Esophagus squamous epithelium (tissue), 5 donors: ENCODE results near the gene RIMBP2. TPM values are rescaled to one million over a fixed set of nuclear protein-coding genes. Genes with fewer than 3 reads are reported as not detected.

Experiments
- DNase-seq: peaks from one replicate; lab custom pipeline; 2025; lab: John Stamatoyannopoulos, UW
- H3K27ac ChIP-seq, 4 donors: fragments of 200-600 bp; sonication (generic); one replicate each; pipeline ENCODE4 v1.5.1; 2016 to 2019; ENCODE audit warnings: mild to moderate bottlenecking in 1 of 4
- H3K27me3 ChIP-seq, 4 donors: fragments of 200-600 bp; sonication (generic); 1 replicate in 3 of 4; 2 replicates in 1 of 4; pipeline versions ENCODE4 v1.5.1 to v1.6.0; 2017 to 2021; ENCODE audit warnings: antibody characterized with exemption in 1 of 4
- H3K36me3 ChIP-seq, 3 donors: fragments of 200-600 bp; sonication (generic); one replicate each; pipeline ENCODE4 v1.5.1; 2016 to 2019
- H3K4me1 ChIP-seq, 3 donors: fragments of 200-600 bp; sonication (generic); one replicate each; pipeline ENCODE4 v1.5.1; 2017 to 2019
- H3K4me3 ChIP-seq, 4 donors: fragments of 200-600 bp; sonication (generic); 1 replicate in 3 of 4; 2 replicates in 1 of 4; pipeline ENCODE4 v1.5.1; 2016 to 2019; ENCODE audit warnings: mild to moderate bottlenecking in 2 of 4, moderate library complexity in 1 of 4
- H3K9me3 ChIP-seq, 3 donors: fragments of 200-600 bp; sonication (generic); one replicate each; pipeline ENCODE4 v1.5.1; 2016 to 2019
- POLR2A ChIP-seq, 4 donors: fragments of 450-650 bp; IDR thresholded peaks; one replicate each; pipeline ENCODE4 v1.6.1; 2017; ENCODE audit warnings: antibody characterized with exemption in 4 of 4, mild to moderate bottlenecking in 4 of 4, moderate library complexity in 3 of 4
- WGBS, 2 donors: methylation state at CpG; one replicate each; pipeline ENCODE4 v1.1.5; 2018; 5-methylcytosine and 5-hydroxymethylcytosine counted together
- intact Hi-C: fragments of 100-400 bp; cut with DNase I; formaldehyde crosslinking; loops from one replicate; pipeline ENCODE4 v1.15.0; 2022
- total RNA-seq, 4 donors: library from RNA; depleted of rRNA; stranded (reverse); fragments of >200 nt; gene quantifications; one replicate each; pipeline ENCODE4 v1.1.0, GENCODE V29; 2016
- TF ChIP-seq, protein P1 (sequence below), 6 experiments: fragments of 450-650 bp in 4 of 6; fragments of 200-600 bp in 2 of 6; sonication (generic) in 2 of 6; IDR thresholded peaks; one replicate each; pipeline ENCODE4 v1.5.1; 2016 to 2019; ENCODE audit warnings: antibody characterized with exemption in 6 of 6, mild to moderate bottlenecking in 4 of 6, moderate library complexity in 4 of 6
- donor health status: DM: yes; HTN: yes; CAD: no.

Gene RIMBP2
- total RNA-seq, 4 donors from 2014 or later: 0.08 to 0.76 (median 0.46) TPM

DNA sequence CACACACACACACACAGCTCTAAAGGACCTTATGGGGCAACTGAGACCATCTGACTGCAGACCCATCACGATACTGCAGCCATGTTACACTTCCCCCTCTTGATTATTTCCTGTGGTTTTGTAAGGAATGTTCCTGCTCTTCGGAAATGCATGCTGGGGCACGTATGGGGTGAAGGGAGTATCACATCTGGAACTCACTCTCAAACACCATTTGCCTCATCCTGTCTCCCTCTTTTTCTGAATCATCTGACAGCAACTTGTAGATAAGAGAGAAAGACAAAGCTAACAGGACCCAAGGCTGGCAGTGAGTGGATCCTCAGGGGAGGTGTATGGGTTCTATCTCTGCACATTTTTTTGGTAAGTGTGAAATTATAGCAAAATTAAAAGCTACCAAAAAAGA lies 50.3 kb downstream of the RIMBP2 start:
- DNase-seq: no peak
- Histone ChIP-seq H3K4me3 (no peak overlapping the region), H3K4me1 (peaks cover 0 to 6% (median 5%) of the 10 kb centered on the region in 3 donors), H3K27me3 (peaks cover 0 to 6% (median 0%) of the 10 kb centered on the region in 4 donors), H3K9me3 (peaks cover 0 to 10% (median 0%) of the 10 kb centered on the region in 3 donors), H3K36me3 (no peaks in the 10 kb centered on the region), H3K27ac (no peak overlapping the region)
- intact Hi-C loops: no loop called here
- TF ChIP-seq, protein P1, sequence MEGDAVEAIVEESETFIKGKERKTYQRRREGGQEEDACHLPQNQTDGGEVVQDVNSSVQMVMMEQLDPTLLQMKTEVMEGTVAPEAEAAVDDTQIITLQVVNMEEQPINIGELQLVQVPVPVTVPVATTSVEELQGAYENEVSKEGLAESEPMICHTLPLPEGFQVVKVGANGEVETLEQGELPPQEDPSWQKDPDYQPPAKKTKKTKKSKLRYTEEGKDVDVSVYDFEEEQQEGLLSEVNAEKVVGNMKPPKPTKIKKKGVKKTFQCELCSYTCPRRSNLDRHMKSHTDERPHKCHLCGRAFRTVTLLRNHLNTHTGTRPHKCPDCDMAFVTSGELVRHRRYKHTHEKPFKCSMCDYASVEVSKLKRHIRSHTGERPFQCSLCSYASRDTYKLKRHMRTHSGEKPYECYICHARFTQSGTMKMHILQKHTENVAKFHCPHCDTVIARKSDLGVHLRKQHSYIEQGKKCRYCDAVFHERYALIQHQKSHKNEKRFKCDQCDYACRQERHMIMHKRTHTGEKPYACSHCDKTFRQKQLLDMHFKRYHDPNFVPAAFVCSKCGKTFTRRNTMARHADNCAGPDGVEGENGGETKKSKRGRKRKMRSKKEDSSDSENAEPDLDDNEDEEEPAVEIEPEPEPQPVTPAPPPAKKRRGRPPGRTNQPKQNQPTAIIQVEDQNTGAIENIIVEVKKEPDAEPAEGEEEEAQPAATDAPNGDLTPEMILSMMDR (IDR thresholded peaks at IDR 0.05): no peak
- no peak for TF ChIP-seq POLR2A (IDR thresholded peaks at IDR 0.05)
- WGBS, 2 donors: 7 to 19% methylated on average over 3 of the region's 3 CpGs

DNA sequence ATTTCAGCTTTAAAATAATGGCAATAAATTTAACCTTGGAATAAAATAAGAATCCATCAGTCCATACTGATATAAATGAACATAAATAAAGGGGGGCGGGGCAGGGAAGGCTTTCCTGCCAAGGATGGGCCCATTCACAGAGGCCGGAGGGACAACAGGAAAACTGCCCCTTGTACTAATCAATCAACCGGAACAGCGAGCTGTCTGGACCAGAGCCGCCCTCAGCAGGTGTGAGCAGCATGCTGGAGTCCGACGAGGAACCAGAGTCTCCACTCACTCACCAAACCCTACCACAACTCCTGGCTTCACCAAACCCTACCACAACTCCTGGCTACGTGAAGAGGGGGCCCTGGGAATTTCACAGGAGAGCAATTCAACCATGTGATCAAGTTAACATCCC lies 51.3 kb downstream of the RIMBP2 start:
- H3K4me1 ChIP-seq: peaks cover 0 to 6% (median 5%) of the 10 kb centered on the region in 3 donors
- no peaks in the 10 kb centered on the region for H3K36me3 ChIP-seq
- 71 to 90% methylated on average over 8 of the region's 8 CpGs for WGBS, 2 donors
- no peak for DNase-seq
- H3K9me3 ChIP-seq: peaks cover 0 to 10% (median 0%) of the 10 kb centered on the region in 3 donors
- H3K4me3 ChIP-seq: no peak overlapping the region
- no peak overlapping the region for H3K27ac ChIP-seq
- intact Hi-C loops: no loop called here
- H3K27me3 ChIP-seq: peaks cover 0 to 10% (median 0%) of the 10 kb centered on the region in 4 donors
- TF ChIP-seq, protein P1 (IDR thresholded peaks at IDR 0.05): no peak
- TF ChIP-seq POLR2A (IDR thresholded peaks at IDR 0.05): no peak

DNA sequence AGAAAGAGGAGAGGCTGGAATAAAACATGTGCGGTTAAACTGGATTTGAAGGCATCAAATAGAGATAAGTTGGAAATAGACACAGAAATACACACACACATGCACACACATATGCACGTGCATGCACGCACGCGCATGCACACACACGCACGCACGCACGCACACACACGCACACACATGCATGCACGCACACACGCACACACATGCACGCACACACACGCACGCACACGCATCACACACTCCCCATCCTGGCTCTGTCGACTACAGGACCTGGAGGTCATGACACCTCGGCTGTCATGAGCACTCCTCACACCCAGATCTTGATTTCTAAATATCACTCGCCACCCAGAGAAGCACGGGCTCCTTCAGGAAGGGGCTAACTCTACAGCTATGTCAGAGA lies 51.8 kb downstream of the RIMBP2 start:
- Histone ChIP-seq H3K27me3 (peaks cover 0 to 10% (median 0%) of the 10 kb centered on the region in 4 donors), H3K27ac (no peak overlapping the region), H3K36me3 (no peaks in the 10 kb centered on the region), H3K9me3 (peaks cover 0 to 10% (median 0%) of the 10 kb centered on the region in 3 donors), H3K4me1 (peaks cover 0 to 6% (median 4%) of the 10 kb centered on the region in 3 donors), H3K4me3 (no peak overlapping the region)
- DNase-seq: no peak
- TF ChIP-seq, protein P1 (IDR thresholded peaks at IDR 0.05): no peak
- TF ChIP-seq POLR2A (IDR thresholded peaks at IDR 0.05): no peak
- WGBS, 2 donors: 65 to 91% methylated on average over 20 of the region's 20 CpGs
- intact Hi-C loops: no loop called here

DNA sequence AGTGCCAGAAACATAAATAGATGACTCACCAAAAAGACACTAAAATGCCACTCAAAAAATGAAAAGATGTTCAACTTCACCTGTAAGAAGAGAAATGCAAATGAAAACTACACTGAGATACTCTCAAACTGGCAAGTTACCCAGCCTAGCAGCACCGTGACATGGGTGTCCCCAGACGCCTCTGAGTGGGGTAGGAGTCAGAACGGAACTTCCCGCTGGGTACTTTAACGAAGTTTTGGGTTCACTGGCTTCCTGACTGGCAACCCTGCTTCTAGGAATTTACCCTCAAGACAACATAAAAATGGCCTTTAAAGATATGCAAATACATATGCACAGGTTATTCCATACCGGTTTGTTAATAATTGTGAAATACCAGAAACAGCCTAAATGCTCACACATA lies 52.6 kb downstream of the RIMBP2 start:
- Histone ChIP-seq H3K4me3 (no peak overlapping the region), H3K36me3 (no peaks in the 10 kb centered on the region), H3K27me3 (peaks cover 0 to 10% (median 0%) of the 10 kb centered on the region in 4 donors), H3K9me3 (peaks cover 0 to 10% (median 0%) of the 10 kb centered on the region in 3 donors), H3K27ac (no peak overlapping the region), H3K4me1 (peaks cover 0 to 6% (median 0%) of the 10 kb centered on the region in 3 donors)
- TF ChIP-seq, protein P1 (IDR thresholded peaks at IDR 0.05): no peak
- TF ChIP-seq POLR2A (IDR thresholded peaks at IDR 0.05): no peak
- DNase-seq: no peak
- 51 to 52% methylated on average over 6 of the region's 6 CpGs for WGBS, 2 donors
- intact Hi-C loops: no loop called here

DNA sequence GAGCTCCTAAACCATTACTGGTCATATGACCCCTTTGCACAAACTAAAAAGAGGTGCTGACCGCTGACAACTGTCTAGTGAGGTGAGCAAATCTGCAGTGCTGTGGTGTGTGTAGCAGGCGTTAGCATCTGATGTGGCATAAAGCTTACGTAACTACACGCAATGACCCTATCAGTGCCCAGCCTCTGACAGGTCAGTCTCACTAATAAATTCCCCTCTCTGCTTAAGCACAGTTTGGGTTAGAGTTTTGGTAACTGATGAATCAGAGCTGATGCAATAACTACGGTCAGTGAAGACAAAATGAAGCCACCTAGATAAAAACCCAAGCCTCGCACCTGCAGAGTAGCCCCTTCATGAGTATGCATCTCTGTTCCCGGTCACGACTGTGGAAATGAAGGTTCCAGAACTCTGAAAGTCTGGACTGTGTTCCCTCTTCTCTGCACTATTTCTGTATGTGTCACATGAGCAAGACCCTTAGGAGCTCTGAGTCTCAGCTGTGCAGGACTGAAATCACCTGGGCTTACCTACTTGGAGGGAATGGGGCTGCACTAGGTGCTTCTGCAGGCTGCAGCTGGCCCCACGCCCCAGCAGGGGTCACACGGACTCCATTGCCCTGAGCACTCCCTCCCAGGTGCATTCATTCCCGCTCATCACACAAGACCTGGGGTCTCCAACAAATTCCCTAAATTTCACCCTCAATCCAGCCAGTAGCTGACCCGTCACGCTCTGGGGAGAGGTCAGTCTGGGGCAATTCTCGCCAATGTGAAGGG lies 54.4 kb downstream of the RIMBP2 start:
- Histone ChIP-seq H3K9me3 (no peaks in the 10 kb centered on the region), H3K27me3 (peaks cover 0 to 10% (median 0%) of the 10 kb centered on the region in 4 donors), H3K36me3 (no peaks in the 10 kb centered on the region), H3K4me1 (peaks cover 0 to 6% (median 0%) of the 10 kb centered on the region in 3 donors), H3K4me3 (no peak overlapping the region), H3K27ac (no peak overlapping the region)
- WGBS, 2 donors: 79 to 86% methylated on average over 12 to 14 of the region's 14 CpGs
- TF ChIP-seq POLR2A (IDR thresholded peaks at IDR 0.05): no peak
- TF ChIP-seq, protein P1 (IDR thresholded peaks at IDR 0.05): no peak
- no peak for DNase-seq
- intact Hi-C loops: no loop called here
